Measurements from ENCODE around the gene ADAMTS17. TPM values are rescaled to one million over a fixed set of nuclear protein-coding genes. Genes with fewer than 3 reads are reported as not detected.

The ADAMTS17 gene
- total RNA-seq, 4 donors from 2014 or later: 4.5 to 11.4 (median 6.6) TPM

GRCh38 chr15:100255644-100256043, 86.1 kb downstream of the ADAMTS17 start:
- Histone ChIP-seq H3K27ac (no peak overlapping the region), H3K4me3 (no peak overlapping the region), H3K4me1 (peaks cover 0 to 12% (median 0%) of the 10 kb centered on the region in 3 donors), H3K9me3 (no peaks in the 10 kb centered on the region), H3K36me3 (peaks cover 0 to 22% (median 0%) of the 10 kb centered on the region in 3 donors), H3K27me3 (no peaks in the 10 kb centered on the region)
- TF ChIP-seq CTCF (IDR thresholded peaks at IDR 0.05) (no peak), POLR2A (IDR thresholded peaks at IDR 0.05) (no peak)
- 84 to 100% methylated on average over 2 to 6 of the region's 6 CpGs for WGBS, 2 donors
- intact Hi-C loops (cut with DNase I): no loop called here
- DNase-seq: no peak

- TF ChIP-seq POLR2A (IDR thresholded peaks at IDR 0.05) (no peak), CTCF (IDR thresholded peaks at IDR 0.05) (no peak)
- Histone ChIP-seq H3K4me3 (no peak overlapping the region), H3K36me3 (peaks cover 0 to 22% (median 0%) of the 10 kb centered on the region in 3 donors), H3K27me3 (no peaks in the 10 kb centered on the region), H3K4me1 (peaks cover 0 to 16% (median 0%) of the 10 kb centered on the region in 3 donors), H3K27ac (no peak overlapping the region), H3K9me3 (no peaks in the 10 kb centered on the region)
- 66 to 70% methylated on average over 4 of the region's 4 CpGs for WGBS, 2 donors
- intact Hi-C loops (cut with DNase I): no loop called here
- no peak for DNase-seq
Observed at GRCh38 chr15:100254691-100255090, 87.1 kb downstream of the ADAMTS17 start.

- DNase-seq: no peak
- Histone ChIP-seq H3K27ac (no peak overlapping the region), H3K27me3 (no peaks in the 10 kb centered on the region), H3K4me1 (peaks cover 0 to 17% (median 0%) of the 10 kb centered on the region in 3 donors), H3K4me3 (no peak overlapping the region), H3K36me3 (peaks cover 0 to 22% (median 0%) of the 10 kb centered on the region in 3 donors), H3K9me3 (no peaks in the 10 kb centered on the region)
- WGBS, 2 donors: 67 to 76% methylated on average over 5 of the region's 5 CpGs
- TF ChIP-seq POLR2A (IDR thresholded peaks at IDR 0.05): no peak
- TF ChIP-seq CTCF (IDR thresholded peaks at IDR 0.05): no peak
- intact Hi-C loops (cut with DNase I): no loop called here
Observed at GRCh38 chr15:100254285-100254684, 87.5 kb downstream of the ADAMTS17 start.

- peaks cover 0 to 22% (median 0%) of the 10 kb centered on the region in 3 donors for H3K36me3 ChIP-seq
- intact Hi-C loops (cut with DNase I): no loop called here
- no peak for DNase-seq
- no peaks in the 10 kb centered on the region for H3K27me3 ChIP-seq
- 75 to 100% methylated on average over 1 of the region's 1 CpG for WGBS, 2 donors
- peaks cover 0 to 17% (median 0%) of the 10 kb centered on the region in 3 donors for H3K4me1 ChIP-seq
- no peak overlapping the region for H3K4me3 ChIP-seq
- no peaks in the 10 kb centered on the region for H3K9me3 ChIP-seq
- H3K27ac ChIP-seq: no peak overlapping the region
- TF ChIP-seq POLR2A (IDR thresholded peaks at IDR 0.05): no peak
- no peak for TF ChIP-seq CTCF (IDR thresholded peaks at IDR 0.05)
Observed at GRCh38 chr15:100253640-100254039, 88.1 kb downstream of the ADAMTS17 start.

- WGBS, 2 donors: 63 to 81% methylated on average over 8 to 9 of the region's 9 CpGs
- no peak for DNase-seq
- TF ChIP-seq CTCF (IDR thresholded peaks at IDR 0.05): no peak
- no peak for TF ChIP-seq POLR2A (IDR thresholded peaks at IDR 0.05)
Observed at GRCh38 chr15:100252779-100253417, 88.9 kb downstream of the ADAMTS17 start.

More at GRCh38 chr15:100252779-100253417, 88.9 kb downstream of the ADAMTS17 start:
- H3K27ac ChIP-seq: no peak overlapping the region
- H3K4me1 ChIP-seq: peaks cover 0 to 23% (median 0%) of the 10 kb centered on the region in 3 donors
- H3K27me3 ChIP-seq: no peaks in the 10 kb centered on the region
- H3K36me3 ChIP-seq: peaks cover 0 to 17% (median 0%) of the 10 kb centered on the region in 3 donors
- no peak overlapping the region for H3K4me3 ChIP-seq
- H3K9me3 ChIP-seq: no peaks in the 10 kb centered on the region
- intact Hi-C loops (cut with DNase I): no loop called here
